Left lung (tissue), 10 donors: ENCODE data around the gene DNAI7. TPM values are rescaled to one million over a fixed set of nuclear protein-coding genes. Genes with fewer than 3 reads are reported as not detected.

ENCODE experiments used
- ATAC-seq: fragments of 200-7000 bp; cut with Tn5 transposase; one replicate; pipeline ENCODE4 v1.9.1; 2020; ENCODE audit warnings: moderate library complexity
- DNase-seq, 4 donors: peaks; one replicate each; pipeline ENCODE4 v3.0.0-alpha.2; 2013 to 2020
- H3K27ac ChIP-seq, 2 donors: fragments of 200-600 bp; sonication (generic) in 1 of 2; one replicate each; pipeline versions ENCODE4 v1.5.0 to v1.8.0; 2020 to 2021
- H3K27me3 ChIP-seq, 2 donors: fragments of 200-600 bp; sonication (generic) in 1 of 2; one replicate each; pipeline versions ENCODE4 v1.5.0 to v1.8.0; 2020 to 2021
- H3K36me3 ChIP-seq, 2 donors: fragments of 200-600 bp; sonication (generic) in 1 of 2; one replicate each; pipeline versions ENCODE4 v1.5.0 to v1.8.0; 2020 to 2021
- H3K4me1 ChIP-seq, 2 donors: fragments of 200-600 bp; one replicate each; pipeline ENCODE4 v1.8.0; 2021
- H3K4me3 ChIP-seq, 2 donors: fragments of 200-600 bp; sonication (generic) in 1 of 2; one replicate each; pipeline versions ENCODE4 v1.5.0 to v1.8.0; 2020 to 2021; ENCODE audit warnings: mild to moderate bottlenecking in 1 of 2
- H3K9me3 ChIP-seq, 2 donors: fragments of 200-600 bp; sonication (generic) in 1 of 2; one replicate each; pipeline versions ENCODE4 v1.5.0 to v1.8.0; 2020 to 2021
- intact Hi-C, 2 donors: fragments of 100-400 bp; cut with DNase I; formaldehyde crosslinking; loops; one replicate each; pipeline versions ENCODE4 v1.11.2 to v1.14.2; 2022
- polyA plus RNA-seq, 6 donors: library from polyadenylated mRNA; unstranded; fragments of 120-200 nt; gene quantifications; one replicate each; pipeline ENCODE4 v1.2.1, GENCODE V29; 2013; ENCODE audit not compliant: insufficient read length in 6 of 6
- total RNA-seq, 2 donors: library from RNA; stranded (reverse); fragmentation: NEBNext Ultra II Directional; extraction: Animal tissue kit (Norgen Biotek cat#: 25700); gene quantifications; one replicate each; pipeline ENCODE4 v1.2.1, GENCODE V29; 2021
- TF ChIP-seq, protein P1 (sequence below), 2 donors: fragments of 200-600 bp; sonication (generic) in 1 of 2; IDR thresholded peaks; one replicate each; pipeline versions ENCODE4 v1.5.0 to v1.8.0; 2021; ENCODE audit warnings: antibody characterized with exemption in 2 of 2
- donor health status: DM: no; HTN: yes; CAD: no.
- donor health status: DM: no; HTN: no; CAD: no.

DNAI7 gene
- total and polyA plus RNA-seq, 8 donors: 1.1 to 8.1 (median 4.2) TPM

DNA sequence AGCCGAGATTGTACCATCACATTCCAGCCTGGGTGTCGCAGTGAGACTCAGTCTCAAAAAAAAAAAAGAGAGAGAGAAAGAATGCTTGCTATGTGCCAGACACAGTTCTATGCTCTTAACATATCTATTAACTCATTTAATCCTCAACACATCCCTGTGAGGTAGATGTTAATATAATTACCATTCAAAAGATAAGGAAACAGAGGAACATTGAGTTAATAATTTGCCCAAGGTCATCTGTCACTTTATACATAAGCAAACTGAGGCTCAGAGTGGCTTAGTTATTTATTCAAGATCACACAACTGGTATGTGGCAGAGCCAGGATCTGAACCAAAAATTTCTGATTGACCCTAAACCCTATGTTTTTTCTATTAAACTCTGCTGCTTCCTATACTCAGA is 129.9 kb downstream of the DNAI7 start:
- H3K27me3 ChIP-seq: no peaks in the 10 kb centered on the region
- peaks cover 0 to 47% of the 10 kb centered on the region in 2 donors for H3K36me3 ChIP-seq
- H3K27ac ChIP-seq: no peak overlapping the region
- H3K4me3 ChIP-seq: no peak overlapping the region
- no peak for DNase-seq
- H3K9me3 ChIP-seq: no peaks in the 10 kb centered on the region
- peaks cover 0 to 10% of the 10 kb centered on the region in 2 donors for H3K4me1 ChIP-seq
- ATAC-seq: no peak
- TF ChIP-seq, protein P1, sequence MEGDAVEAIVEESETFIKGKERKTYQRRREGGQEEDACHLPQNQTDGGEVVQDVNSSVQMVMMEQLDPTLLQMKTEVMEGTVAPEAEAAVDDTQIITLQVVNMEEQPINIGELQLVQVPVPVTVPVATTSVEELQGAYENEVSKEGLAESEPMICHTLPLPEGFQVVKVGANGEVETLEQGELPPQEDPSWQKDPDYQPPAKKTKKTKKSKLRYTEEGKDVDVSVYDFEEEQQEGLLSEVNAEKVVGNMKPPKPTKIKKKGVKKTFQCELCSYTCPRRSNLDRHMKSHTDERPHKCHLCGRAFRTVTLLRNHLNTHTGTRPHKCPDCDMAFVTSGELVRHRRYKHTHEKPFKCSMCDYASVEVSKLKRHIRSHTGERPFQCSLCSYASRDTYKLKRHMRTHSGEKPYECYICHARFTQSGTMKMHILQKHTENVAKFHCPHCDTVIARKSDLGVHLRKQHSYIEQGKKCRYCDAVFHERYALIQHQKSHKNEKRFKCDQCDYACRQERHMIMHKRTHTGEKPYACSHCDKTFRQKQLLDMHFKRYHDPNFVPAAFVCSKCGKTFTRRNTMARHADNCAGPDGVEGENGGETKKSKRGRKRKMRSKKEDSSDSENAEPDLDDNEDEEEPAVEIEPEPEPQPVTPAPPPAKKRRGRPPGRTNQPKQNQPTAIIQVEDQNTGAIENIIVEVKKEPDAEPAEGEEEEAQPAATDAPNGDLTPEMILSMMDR (IDR thresholded peaks at IDR 0.05): no peak
- intact Hi-C loops: no loop called here

DNA sequence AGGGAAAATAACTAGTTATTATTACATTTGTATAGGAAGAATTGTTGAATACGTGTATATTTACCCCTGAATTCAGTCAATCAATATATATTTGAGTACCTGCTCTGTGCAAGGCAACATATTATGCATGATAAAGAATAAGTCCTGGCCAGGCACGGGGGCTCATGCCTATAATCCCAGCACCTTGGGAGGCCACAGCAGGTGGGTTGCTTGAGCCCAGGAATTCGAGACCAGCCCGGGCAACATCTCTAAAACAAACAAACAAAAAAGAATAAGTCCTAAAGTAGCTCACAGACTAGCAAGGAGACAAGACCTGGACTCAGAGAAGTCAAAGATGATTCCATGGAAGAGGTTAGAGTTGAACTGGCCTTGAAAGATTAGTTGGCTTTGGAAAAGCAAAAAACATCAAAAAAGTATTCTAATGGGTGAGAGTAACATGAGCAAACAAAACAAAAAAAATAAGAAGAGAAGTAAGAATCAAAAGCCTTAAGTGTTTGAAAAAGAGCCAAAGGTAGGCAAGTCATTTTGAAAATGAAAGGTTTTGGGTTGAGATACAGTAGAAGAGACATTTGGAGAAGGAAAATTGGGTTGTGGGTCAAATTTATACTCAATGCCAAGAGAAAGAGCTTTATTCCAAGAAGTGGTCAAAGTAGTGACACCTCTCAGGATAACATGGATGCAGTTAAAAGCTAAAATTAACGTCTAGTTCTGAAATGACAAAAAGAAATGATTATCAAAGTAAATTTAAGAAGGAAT is 130.9 kb downstream of the DNAI7 start:
- Histone ChIP-seq H3K36me3 (peaks cover 0 to 47% of the 10 kb centered on the region in 2 donors), H3K4me1 (peaks cover 0 to under 1% of the 10 kb centered on the region in 2 donors), H3K4me3 (no peak overlapping the region), H3K27ac (no peak overlapping the region), H3K9me3 (no peaks in the 10 kb centered on the region), H3K27me3 (no peaks in the 10 kb centered on the region)
- TF ChIP-seq, protein P1 (IDR thresholded peaks at IDR 0.05): no peak
- DNase-seq (no peak), ATAC-seq (no peak)
- intact Hi-C loops: no loop called here

DNA sequence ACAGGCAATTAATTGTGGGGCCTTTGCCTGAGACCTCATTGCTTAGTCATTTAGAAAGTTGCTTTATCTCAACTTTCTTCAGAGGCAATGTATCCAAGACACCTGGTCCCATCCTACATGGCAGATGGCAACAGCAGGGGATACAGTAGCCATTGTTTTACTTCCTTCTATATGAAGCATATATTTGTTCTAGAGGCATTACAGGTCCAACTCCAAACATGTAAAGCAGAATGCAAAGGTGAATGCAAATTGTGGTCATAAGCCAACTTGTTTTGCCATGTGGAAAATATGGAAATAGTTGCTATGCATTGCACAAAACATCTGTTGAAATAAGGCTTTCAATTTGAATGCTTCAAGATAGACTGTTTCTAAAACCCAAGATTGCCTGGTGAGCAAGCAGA is 136.3 kb downstream of the DNAI7 start:
- intact Hi-C loops: no loop called here
- no peak overlapping the region for H3K4me3 ChIP-seq
- DNase-seq (no peak), ATAC-seq (no peak)
- peak overlapping the region in 1 of 2 donors; percentile 24 for H3K27ac ChIP-seq
- no peaks in the 10 kb centered on the region for H3K9me3 ChIP-seq
- TF ChIP-seq, protein P1 (IDR thresholded peaks at IDR 0.05): no peak
- H3K4me1 ChIP-seq: peaks cover 0 to 29% of the 10 kb centered on the region in 2 donors
- H3K36me3 ChIP-seq: peaks cover 0 to 7% of the 10 kb centered on the region in 2 donors
- H3K27me3 ChIP-seq: no peaks in the 10 kb centered on the region

Other genes starting within 250 kb of the DNAI7 start
- 100 to 1,000 TPM in 1 of 2 donors, 10 to 100 TPM in 1; 74.7 to 131 TPM for gene BCAT1, start 246.1 kb downstream of the DNAI7 start, total RNA-seq
- gene BCAT1, start 246.1 kb downstream of the DNAI7 start, polyA plus RNA-seq: 10 to 100 TPM; 29.3 to 42.6 (median 35.3) TPM
- 10 to 100 TPM; 17.1 to 22.5 TPM for gene ETFRF1, start 77 bp upstream of the DNAI7 start, total RNA-seq
- gene ETFRF1, start 77 bp upstream of the DNAI7 start, polyA plus RNA-seq: 10 to 100 TPM; 23.8 to 27.0 (median 25.8) TPM
- 10 to 100 TPM; 29.0 to 30.4 TPM for gene KRAS, start 55.8 kb upstream of the DNAI7 start, total RNA-seq
- 10 to 100 TPM; 28.6 to 33.2 (median 31.4) TPM for gene KRAS, start 55.8 kb upstream of the DNAI7 start, polyA plus RNA-seq